ENCODE data around the gene DCTN4.
A peak's percentile ranks its signal among the peaks of the same experiment; 100 is the strongest.

GRCh38 chr5:150700594-150701377, 58.0 kb downstream of the DCTN4 start, which contains the start of gene RBM22:
- TF ChIP-seq CTCF (IDR thresholded peaks at IDR 0.05) (peak; percentile 37 to 71 (median 53)), POLR2A (IDR thresholded peaks at IDR 0.05) (peak; percentile 87 to 94)

Data from adrenal gland (tissue), 5 donors.